KMS-11 (cell line): ENCODE results near the gene FAM131B.

Experiments
- H2AFZ ChIP-seq: fragments of 200-600 bp; sonication (generic); 2 replicates; pipeline ENCODE4 v1.6.1; 2016; ENCODE audit warnings: antibody characterized with exemption, mixed run types, low read depth
- H3K27ac ChIP-seq: fragments of 200-600 bp; sonication (generic); 2 replicates; pipeline ENCODE4 v1.6.1; 2016; ENCODE audit warnings: mild to moderate bottlenecking, mixed run types
- H3K27me3 ChIP-seq: fragments of 200-600 bp; sonication (generic); 2 replicates; pipeline ENCODE4 v1.6.1; 2017; ENCODE audit warnings: mild to moderate bottlenecking, low read depth, mixed run types, moderate library complexity; ENCODE audit not compliant: insufficient read depth
- H3K36me3 ChIP-seq: fragments of 200-600 bp; sonication (generic); 2 replicates; pipeline ENCODE4 v1.6.1; 2017; ENCODE audit warnings: mild to moderate bottlenecking, mixed run types; ENCODE audit not compliant: insufficient read depth
- H3K4me1 ChIP-seq: fragments of 200-600 bp; sonication (generic); 2 replicates; pipeline ENCODE4 v1.6.1; 2016; ENCODE audit warnings: mild to moderate bottlenecking, low read depth, mixed run types; ENCODE audit not compliant: poor library complexity, severe bottlenecking
- H3K4me2 ChIP-seq: fragments of 200-600 bp; sonication (generic); 2 replicates; pipeline ENCODE4 v1.7.0; 2016; ENCODE audit warnings: mild to moderate bottlenecking, mixed run types
- H3K4me3 ChIP-seq: fragments of 200-600 bp; sonication (generic); IDR thresholded peaks from 2 replicates; pipeline ENCODE4 v1.6.1; 2017; ENCODE audit warnings: low read depth, low read length, mixed read lengths; ENCODE audit not compliant: insufficient read depth
- H3K79me2 ChIP-seq: fragments of 200-600 bp; sonication (generic); 2 replicates; pipeline ENCODE4 v1.6.1; 2016; ENCODE audit warnings: low read depth, mixed run types; ENCODE audit not compliant: insufficient read depth
- H3K9ac ChIP-seq: fragments of 200-600 bp; sonication (generic); 2 replicates; pipeline ENCODE4 v1.6.1; 2016; ENCODE audit warnings: mild to moderate bottlenecking, mixed run types
- H4K20me1 ChIP-seq: fragments of 200-600 bp; sonication (generic); 2 replicates; pipeline ENCODE4 v1.6.1; 2016; ENCODE audit warnings: mild to moderate bottlenecking, mixed run types; ENCODE audit not compliant: insufficient read depth
- CTCF ChIP-seq: fragments of 200-600 bp; sonication (generic); conservative IDR thresholded peaks from 2 replicates; pipeline ENCODE4 v1.6.1; 2017; ENCODE audit warnings: low read depth, mild to moderate bottlenecking, antibody characterized with exemption, low read length, moderate library complexity, mixed read lengths

The FAM131B gene

GRCh38 chr7:143384661-143385631 is 22.4 kb upstream of the FAM131B start:
- Histone ChIP-seq H3K27me3 (no peaks in the 10 kb centered on the region), H3K79me2 (no peaks in the 10 kb centered on the region; the same call in 1 of the 2 replicates), H3K36me3 (no peaks in the 10 kb centered on the region; the same call in 1 of the 2 replicates), H3K27ac (no peak overlapping the region), H3K4me3 (no peak overlapping the region), H3K4me1 (peaks cover under 1% of the 10 kb centered on the region), H2AFZ (no peak overlapping the region), H3K4me2 (no peak overlapping the region), H3K9ac (no peak overlapping the region), H4K20me1 (no peaks in the 10 kb centered on the region)
- no peak for TF ChIP-seq CTCF

GRCh38 chr7:143384148-143384547 is 21.6 kb upstream of the FAM131B start:
- Histone ChIP-seq H3K27ac (no peak overlapping the region), H3K4me1 (peaks cover 9% of the 10 kb centered on the region), H3K27me3 (no peaks in the 10 kb centered on the region), H3K79me2 (no peaks in the 10 kb centered on the region; the same call in 1 of the 2 replicates), H3K4me3 (no peak overlapping the region), H4K20me1 (no peaks in the 10 kb centered on the region), H2AFZ (no peak overlapping the region), H3K4me2 (no peak overlapping the region), H3K36me3 (no peaks in the 10 kb centered on the region), H3K9ac (no peak overlapping the region)
- TF ChIP-seq CTCF = no peak

- no peak overlapping the region for H3K4me2 ChIP-seq
- no peak overlapping the region for H2AFZ ChIP-seq
- H3K36me3 ChIP-seq = no peaks in the 10 kb centered on the region
- no peak overlapping the region for H3K9ac ChIP-seq
- H3K79me2 ChIP-seq = no peaks in the 10 kb centered on the region; the same call in 1 of the 2 replicates
- H3K4me3 ChIP-seq = no peak overlapping the region
- H3K27ac ChIP-seq = no peak overlapping the region
- no peaks in the 10 kb centered on the region for H4K20me1 ChIP-seq
- no peaks in the 10 kb centered on the region for H3K27me3 ChIP-seq
- no peak for TF ChIP-seq CTCF
- H3K4me1 ChIP-seq = peaks cover 12% of the 10 kb centered on the region
Observed at GRCh38 chr7:143383642-143383957, 21.1 kb upstream of the FAM131B start.

GRCh38 chr7:143382791-143383641 is 20.5 kb upstream of the FAM131B start:
- Histone ChIP-seq H3K9ac (no peak overlapping the region), H2AFZ (no peak overlapping the region), H3K4me2 (no peak overlapping the region), H4K20me1 (no peaks in the 10 kb centered on the region), H3K4me1 (peaks cover 12% of the 10 kb centered on the region), H3K27ac (no peak overlapping the region), H3K36me3 (no peaks in the 10 kb centered on the region), H3K27me3 (no peaks in the 10 kb centered on the region), H3K4me3 (no peak overlapping the region), H3K79me2 (no peaks in the 10 kb centered on the region; the same call in 1 of the 2 replicates)
- TF ChIP-seq CTCF = no peak
